SK-N-SH treated with all-trans-retinoic acid at 6 μM for 48 hours (cell line): ENCODE results near the gene ITIH5.
"Not testable (repeated sequence)": the region's sequence is repeated elsewhere in the genome, so short reads cannot be mapped to it uniquely, and the experiment has no call there.

Source experiments
- ATAC-seq: fragments of 200-7000 bp; cut with Tn5 transposase; 3 replicates; pipeline ENCODE4 v1.9.1; 2020; ENCODE audit warnings: mild to moderate bottlenecking, moderate library complexity
- ARNTL ChIP-seq: fragments of 450-650 bp; formaldehyde crosslinking; IDR thresholded peaks from 2 replicates; pipeline ENCODE4 v1.5.0; 2020; ENCODE audit warnings: low read depth, mild to moderate bottlenecking, moderate library complexity, borderline replicate concordance
- BACH2 ChIP-seq: fragments of 250-450 bp; sonication (Bioruptor Pico); IDR thresholded peaks from 2 replicates; pipeline ENCODE4 v1.9.0; 2021; ENCODE audit warnings: mild to moderate bottlenecking, borderline replicate concordance
- CSDC2 ChIP-seq: fragments of 250-450 bp; sonication (Bioruptor Pico); IDR thresholded peaks from 2 replicates; pipeline ENCODE4 v1.5.0; 2020; ENCODE audit warnings: mild to moderate bottlenecking, moderate library complexity
- ESRRG ChIP-seq: fragments of 250-450 bp; sonication (Bioruptor Pico); IDR thresholded peaks from 2 replicates; pipeline ENCODE4 v1.6.1; 2021; ENCODE audit warnings: mild to moderate bottlenecking
- GLIS3 ChIP-seq: fragments of 250-450 bp; sonication (Bioruptor Pico); IDR thresholded peaks from 2 replicates; pipeline ENCODE4 v1.5.0; 2020; ENCODE audit warnings: mild to moderate bottlenecking, moderate library complexity
- ISL1 ChIP-seq: fragments of 250-450 bp; sonication (Bioruptor Pico); IDR thresholded peaks from 2 replicates; pipeline ENCODE4 v2.1.2; 2022; ENCODE audit warnings: mild to moderate bottlenecking, moderate library complexity
- OSR1 ChIP-seq: fragments of 250-450 bp; sonication (Bioruptor Pico); IDR thresholded peaks from 2 replicates; pipeline ENCODE4 v1.8.0; 2022; ENCODE audit warnings: moderate library complexity, mild to moderate bottlenecking, inconsistent platforms
- PPARA ChIP-seq: fragments of 250-450 bp; sonication (Bioruptor Pico); IDR thresholded peaks from 2 replicates; pipeline ENCODE4 v1.5.0; 2020; ENCODE audit warnings: mild to moderate bottlenecking, borderline replicate concordance
- RARB ChIP-seq: fragments of 250-450 bp; sonication (Bioruptor Pico); IDR thresholded peaks from 2 replicates; pipeline ENCODE4 v1.8.0; 2021; ENCODE audit warnings: mild to moderate bottlenecking, moderate library complexity
- SNAI2 ChIP-seq: fragments of 250-450 bp; sonication (Bioruptor Pico); IDR thresholded peaks from 2 replicates; pipeline ENCODE4 v1.5.0; 2020; ENCODE audit warnings: mild to moderate bottlenecking, moderate library complexity
- TCF4 ChIP-seq: fragments of 250-450 bp; sonication (Bioruptor Pico); IDR thresholded peaks from 2 replicates; pipeline ENCODE4 v1.8.0; 2021; ENCODE audit warnings: mild to moderate bottlenecking, moderate library complexity, borderline replicate concordance
- TOX ChIP-seq: fragments of 250-450 bp; sonication (Bioruptor Pico); IDR thresholded peaks from 2 replicates; pipeline ENCODE4 v1.8.0; 2021; ENCODE audit warnings: mild to moderate bottlenecking, moderate library complexity, borderline replicate concordance
- ZFP3 ChIP-seq: fragments of 250-450 bp; sonication (Bioruptor Pico); IDR thresholded peaks from 2 replicates; pipeline ENCODE4 v1.5.0; 2020; ENCODE audit warnings: mild to moderate bottlenecking, moderate library complexity
- ZFP30 ChIP-seq: fragments of 450-650 bp; formaldehyde crosslinking; IDR thresholded peaks from 2 replicates; pipeline ENCODE4 v1.5.0; 2022; ENCODE audit warnings: mild to moderate bottlenecking, moderate library complexity
- ZNF565 ChIP-seq: fragments of 450-650 bp; formaldehyde crosslinking; conservative IDR thresholded peaks from 2 replicates; pipeline ENCODE4 v1.5.0; 2020; ENCODE audit warnings: low read depth, mild to moderate bottlenecking, moderate library complexity
- ZNF70 ChIP-seq: fragments of 450-650 bp; formaldehyde crosslinking; IDR thresholded peaks from 2 replicates; pipeline ENCODE4 v1.5.0; 2020; ENCODE audit warnings: mild to moderate bottlenecking, moderate library complexity
- ZNF8 ChIP-seq: fragments of 450-650 bp; formaldehyde crosslinking; IDR thresholded peaks from 2 replicates; pipeline ENCODE4 v1.5.0; 2020; ENCODE audit warnings: mild to moderate bottlenecking, moderate library complexity
- TF ChIP-seq, protein P1 (sequence below): fragments of 250-450 bp; sonication (Bioruptor Pico); IDR thresholded peaks from 2 replicates; pipeline ENCODE4 v1.5.0; 2020; ENCODE audit warnings: mild to moderate bottlenecking, moderate library complexity
- TF ChIP-seq, protein P2 (sequence below): fragments of 250-450 bp; sonication (Bioruptor Pico); IDR thresholded peaks from 2 replicates; pipeline ENCODE4 v1.8.0; 2021; ENCODE audit warnings: low read depth, mild to moderate bottlenecking, moderate library complexity, borderline replicate concordance
- TF ChIP-seq, protein P3 (sequence below): fragments of 250-450 bp; sonication (Bioruptor Pico); IDR thresholded peaks from 2 replicates; pipeline ENCODE4 v1.5.1; 2021; ENCODE audit warnings: mild to moderate bottlenecking, moderate library complexity
- TF ChIP-seq, protein P4 (sequence below): fragments of 250-450 bp; sonication (Bioruptor Pico); IDR thresholded peaks from 2 replicates; pipeline ENCODE4 v1.5.1; 2020; ENCODE audit warnings: low read depth, mild to moderate bottlenecking, moderate library complexity

The ITIH5 gene

DNA sequence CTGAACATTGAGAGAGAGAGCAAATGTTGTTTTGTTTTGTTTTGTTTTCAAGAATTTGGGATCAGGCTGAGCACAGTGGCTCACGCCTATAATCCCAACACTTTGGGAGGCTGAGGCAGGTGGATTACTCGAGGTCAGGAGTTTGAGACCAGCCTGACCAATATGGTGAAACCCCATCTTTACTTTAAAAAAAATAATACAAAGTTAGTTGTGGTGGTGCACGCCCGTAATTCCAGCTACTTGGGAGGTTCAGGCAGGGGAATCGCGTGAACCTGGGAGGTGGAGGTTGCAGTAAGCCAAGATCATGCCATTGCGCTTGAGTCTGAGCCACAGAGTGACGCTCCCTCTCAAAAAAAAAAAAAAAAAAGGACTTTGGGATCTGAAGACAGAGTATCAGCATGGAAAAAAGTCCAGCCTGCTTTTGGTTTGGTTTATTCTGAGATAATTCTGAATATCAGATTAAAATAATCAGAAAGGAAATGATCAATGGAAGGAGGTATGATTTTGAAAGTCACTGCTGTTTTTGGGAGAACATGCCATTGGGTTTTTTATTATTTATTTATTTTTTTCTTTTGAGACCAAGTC is 34.5 kb upstream of the ITIH5 start (continued):
- no peak for TF ChIP-seq ZFP30
- no peak for TF ChIP-seq GLIS3
- no peak for TF ChIP-seq BACH2
- no peak for TF ChIP-seq ISL1 (CRISPR knock-in tag)
- TF ChIP-seq OSR1 (CRISPR knock-in tag), result no peak
- no peak for TF ChIP-seq RARB (CRISPR knock-in tag)
- TF ChIP-seq, protein P1, sequence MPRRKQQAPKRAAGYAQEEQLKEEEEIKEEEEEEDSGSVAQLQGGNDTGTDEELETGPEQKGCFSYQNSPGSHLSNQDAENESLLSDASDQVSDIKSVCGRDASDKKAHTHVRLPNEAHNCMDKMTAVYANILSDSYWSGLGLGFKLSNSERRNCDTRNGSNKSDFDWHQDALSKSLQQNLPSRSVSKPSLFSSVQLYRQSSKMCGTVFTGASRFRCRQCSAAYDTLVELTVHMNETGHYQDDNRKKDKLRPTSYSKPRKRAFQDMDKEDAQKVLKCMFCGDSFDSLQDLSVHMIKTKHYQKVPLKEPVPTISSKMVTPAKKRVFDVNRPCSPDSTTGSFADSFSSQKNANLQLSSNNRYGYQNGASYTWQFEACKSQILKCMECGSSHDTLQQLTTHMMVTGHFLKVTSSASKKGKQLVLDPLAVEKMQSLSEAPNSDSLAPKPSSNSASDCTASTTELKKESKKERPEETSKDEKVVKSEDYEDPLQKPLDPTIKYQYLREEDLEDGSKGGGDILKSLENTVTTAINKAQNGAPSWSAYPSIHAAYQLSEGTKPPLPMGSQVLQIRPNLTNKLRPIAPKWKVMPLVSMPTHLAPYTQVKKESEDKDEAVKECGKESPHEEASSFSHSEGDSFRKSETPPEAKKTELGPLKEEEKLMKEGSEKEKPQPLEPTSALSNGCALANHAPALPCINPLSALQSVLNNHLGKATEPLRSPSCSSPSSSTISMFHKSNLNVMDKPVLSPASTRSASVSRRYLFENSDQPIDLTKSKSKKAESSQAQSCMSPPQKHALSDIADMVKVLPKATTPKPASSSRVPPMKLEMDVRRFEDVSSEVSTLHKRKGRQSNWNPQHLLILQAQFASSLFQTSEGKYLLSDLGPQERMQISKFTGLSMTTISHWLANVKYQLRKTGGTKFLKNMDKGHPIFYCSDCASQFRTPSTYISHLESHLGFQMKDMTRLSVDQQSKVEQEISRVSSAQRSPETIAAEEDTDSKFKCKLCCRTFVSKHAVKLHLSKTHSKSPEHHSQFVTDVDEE (CRISPR knock-in tag), result no peak
- TF ChIP-seq, all 23 proteins: peak for 0

DNA sequence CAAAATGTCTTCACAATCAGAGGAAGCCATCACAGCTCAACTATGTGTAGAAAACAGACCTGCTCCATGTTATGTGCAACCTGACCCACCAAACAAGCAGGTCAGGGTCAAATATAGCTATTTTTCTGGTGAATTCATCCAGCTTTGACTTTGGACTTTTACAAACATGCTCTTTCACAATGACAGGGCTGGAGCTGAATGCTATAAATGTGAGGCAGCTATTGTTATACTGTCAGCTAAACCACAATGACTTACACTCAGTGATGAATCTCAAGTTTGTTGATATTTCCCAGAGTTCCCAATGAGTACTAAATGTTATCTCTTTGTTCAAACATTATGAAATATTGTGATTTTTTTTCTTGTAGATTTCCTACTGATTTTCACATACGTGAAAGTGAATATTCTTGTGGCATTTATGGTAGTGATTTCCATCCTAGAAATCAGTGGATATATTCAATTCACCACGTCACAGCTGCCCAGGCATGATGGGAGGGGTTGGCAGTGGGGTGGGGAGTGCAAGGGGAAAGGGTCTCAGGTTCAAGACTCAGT is 33.9 kb upstream of the ITIH5 start:
- no peak for TF ChIP-seq OSR1 (CRISPR knock-in tag)
- ATAC-seq, result no peak

DNA sequence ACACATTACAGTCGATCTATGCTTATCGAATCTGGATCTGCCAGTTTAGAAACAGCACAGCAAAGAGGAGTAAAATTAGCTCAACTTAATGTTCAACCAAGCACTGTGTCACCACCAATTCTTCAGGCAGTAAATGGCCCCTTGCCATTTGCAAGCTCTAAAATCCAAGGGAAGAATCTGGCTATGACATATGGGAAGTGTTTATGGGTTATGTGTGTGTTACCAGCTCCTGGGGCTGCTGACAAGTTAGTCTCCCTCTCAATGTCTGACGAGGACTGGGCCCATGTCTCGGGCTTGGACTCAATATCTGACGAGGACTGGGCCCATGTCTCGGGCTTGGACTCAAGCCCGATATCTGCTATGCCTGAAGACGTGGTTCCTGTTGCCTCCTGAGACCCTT is 30.7 kb upstream of the ITIH5 start:
- TF ChIP-seq ZNF8 (CRISPR knock-in tag), result no peak
- TF ChIP-seq, protein P2, sequence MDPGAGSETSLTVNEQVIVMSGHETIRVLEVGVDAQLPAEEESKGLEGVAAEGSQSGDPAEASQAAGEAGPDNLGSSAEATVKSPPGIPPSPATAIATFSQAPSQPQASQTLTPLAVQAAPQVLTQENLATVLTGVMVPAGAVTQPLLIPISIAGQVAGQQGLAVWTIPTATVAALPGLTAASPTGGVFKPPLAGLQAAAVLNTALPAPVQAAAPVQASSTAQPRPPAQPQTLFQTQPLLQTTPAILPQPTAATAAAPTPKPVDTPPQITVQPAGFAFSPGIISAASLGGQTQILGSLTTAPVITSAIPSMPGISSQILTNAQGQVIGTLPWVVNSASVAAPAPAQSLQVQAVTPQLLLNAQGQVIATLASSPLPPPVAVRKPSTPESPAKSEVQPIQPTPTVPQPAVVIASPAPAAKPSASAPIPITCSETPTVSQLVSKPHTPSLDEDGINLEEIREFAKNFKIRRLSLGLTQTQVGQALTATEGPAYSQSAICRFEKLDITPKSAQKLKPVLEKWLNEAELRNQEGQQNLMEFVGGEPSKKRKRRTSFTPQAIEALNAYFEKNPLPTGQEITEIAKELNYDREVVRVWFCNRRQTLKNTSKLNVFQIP (CRISPR knock-in tag), result no peak
- no peak for ATAC-seq

DNA sequence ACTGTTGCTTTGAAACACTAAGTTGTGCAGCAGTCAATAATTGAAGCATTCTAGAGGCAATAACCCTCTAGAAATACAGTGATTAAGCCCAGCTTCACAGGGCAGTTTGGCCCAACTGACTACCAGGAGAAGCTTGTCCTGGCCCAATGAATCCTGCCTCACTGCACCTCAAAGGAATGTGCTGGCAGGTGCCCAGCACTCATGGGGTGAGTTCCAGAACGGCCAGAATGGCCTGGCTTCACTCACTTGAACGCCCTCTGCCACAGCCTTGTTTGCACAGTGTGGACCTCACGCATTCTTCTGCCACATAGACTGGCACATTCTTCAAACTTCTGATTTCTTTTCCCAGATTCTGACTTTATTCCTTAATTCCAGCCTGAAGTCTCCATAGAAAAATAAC is 29.8 kb upstream of the ITIH5 start:
- ATAC-seq, result no peak
- TF ChIP-seq BACH2 (no peak), ZNF8 (CRISPR knock-in tag) (no peak), PPARA (no peak), ARNTL (CRISPR knock-in tag) (no peak), RARB (CRISPR knock-in tag) (no peak), CSDC2 (CRISPR knock-in tag) (no peak), ESRRG (no peak)
- TF ChIP-seq, protein P3, sequence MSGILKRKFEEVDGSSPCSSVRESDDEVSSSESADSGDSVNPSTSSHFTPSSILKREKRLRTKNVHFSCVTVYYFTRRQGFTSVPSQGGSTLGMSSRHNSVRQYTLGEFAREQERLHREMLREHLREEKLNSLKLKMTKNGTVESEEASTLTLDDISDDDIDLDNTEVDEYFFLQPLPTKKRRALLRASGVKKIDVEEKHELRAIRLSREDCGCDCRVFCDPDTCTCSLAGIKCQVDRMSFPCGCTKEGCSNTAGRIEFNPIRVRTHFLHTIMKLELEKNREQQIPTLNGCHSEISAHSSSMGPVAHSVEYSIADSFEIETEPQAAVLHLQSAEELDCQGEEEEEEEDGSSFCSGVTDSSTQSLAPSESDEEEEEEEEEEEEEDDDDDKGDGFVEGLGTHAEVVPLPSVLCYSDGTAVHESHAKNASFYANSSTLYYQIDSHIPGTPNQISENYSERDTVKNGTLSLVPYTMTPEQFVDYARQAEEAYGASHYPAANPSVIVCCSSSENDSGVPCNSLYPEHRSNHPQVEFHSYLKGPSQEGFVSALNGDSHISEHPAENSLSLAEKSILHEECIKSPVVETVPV (CRISPR knock-in tag), result no peak
- TF ChIP-seq, all 23 proteins: peak for 0

DNA sequence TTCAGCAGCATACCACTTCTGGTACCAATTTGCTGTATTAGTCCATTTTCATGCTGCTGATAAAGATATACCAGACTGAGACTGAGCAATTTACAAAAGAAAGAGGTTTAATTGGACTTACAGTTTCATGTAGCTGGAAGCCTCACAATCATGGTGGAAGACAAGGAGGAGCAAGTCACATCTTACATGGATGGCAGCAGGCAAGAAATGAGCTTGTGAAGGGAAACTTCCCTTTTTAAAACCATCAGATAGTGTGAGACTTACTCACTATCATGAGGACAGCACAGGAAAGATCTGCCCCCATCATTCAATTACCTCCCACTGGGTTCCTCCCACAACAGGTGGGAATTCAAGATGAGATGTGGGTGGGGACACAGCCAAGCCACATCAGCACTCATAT is 26.4 kb upstream of the ITIH5 start:
- ATAC-seq, result not testable (repeated sequence)

DNA sequence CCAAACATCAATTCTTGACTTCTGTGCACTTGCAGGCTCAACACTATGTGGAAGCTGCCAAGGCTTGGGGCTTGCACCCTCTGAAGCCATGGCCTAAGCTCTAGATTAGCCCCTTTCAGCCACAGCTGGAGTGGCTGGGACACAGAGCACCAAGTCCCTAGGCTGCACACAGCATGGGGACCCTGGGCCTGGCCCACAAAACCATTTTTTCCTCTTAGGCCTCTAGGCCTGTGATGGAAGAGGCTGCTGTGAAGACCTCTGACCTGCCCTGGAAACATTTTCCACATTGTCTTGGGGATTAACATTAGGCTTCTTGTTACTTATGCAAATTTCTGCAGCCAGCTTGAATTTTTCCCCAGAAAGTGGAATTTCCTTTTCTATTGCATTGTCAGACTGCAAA is 25.6 kb upstream of the ITIH5 start:
- ATAC-seq, result not testable (repeated sequence)

DNA sequence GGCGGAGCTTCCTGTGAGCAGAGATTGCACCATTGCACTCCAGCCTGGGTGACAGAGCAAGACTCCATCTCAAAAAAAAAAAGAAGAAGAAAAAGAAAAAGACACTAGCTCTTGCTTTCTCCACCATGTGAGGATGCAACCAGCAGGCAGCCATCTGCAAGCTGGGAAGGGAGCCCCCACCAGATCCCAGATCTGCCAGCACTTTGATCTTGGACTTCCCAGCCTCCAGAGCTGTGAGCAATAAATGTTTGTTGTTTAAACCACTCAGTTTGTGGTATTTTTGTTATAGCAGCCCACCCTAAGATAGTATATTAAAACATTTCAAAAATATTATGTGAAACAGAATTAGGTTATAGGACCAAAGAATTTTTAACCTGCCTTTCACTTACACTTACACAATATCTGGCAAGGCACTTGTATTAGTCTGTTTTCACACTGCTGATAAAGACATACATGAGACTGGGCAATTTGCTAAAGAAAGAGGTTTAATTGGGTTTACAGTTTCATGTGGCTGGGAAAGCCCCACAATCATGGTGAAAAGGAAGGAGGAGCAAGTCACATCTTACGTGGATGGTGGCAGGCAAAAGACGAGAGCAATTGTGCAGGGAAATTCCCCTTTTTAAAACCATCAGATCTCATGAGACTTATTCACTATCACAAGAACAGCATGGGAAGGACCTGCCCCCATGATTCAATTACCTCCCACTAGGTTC is 24.3 kb upstream of the ITIH5 start:
- ATAC-seq, result not testable (repeated sequence)

DNA sequence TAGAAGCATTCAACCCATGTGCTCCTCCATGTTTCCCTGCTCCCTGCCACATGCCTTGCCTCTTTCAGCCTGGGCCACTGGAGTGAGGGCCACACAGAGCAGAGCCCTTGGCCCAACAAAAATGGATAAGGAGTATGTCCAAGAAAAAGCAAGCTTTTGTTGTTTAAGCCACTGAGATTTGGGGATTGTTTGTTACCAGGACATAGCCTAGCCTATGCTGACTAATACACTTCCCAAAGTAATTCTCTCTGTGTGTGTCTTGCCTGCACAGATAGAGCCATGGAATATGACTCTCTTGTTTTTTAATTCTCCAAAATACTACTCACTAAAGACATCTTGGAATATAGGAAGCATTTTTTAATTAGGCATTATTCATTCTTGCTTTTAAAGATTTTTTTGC is 22.8 kb upstream of the ITIH5 start:
- ATAC-seq, result no peak
- no peak for TF ChIP-seq ZFP30
- no peak for TF ChIP-seq OSR1 (CRISPR knock-in tag)
- TF ChIP-seq TOX (CRISPR knock-in tag), result no peak
- no peak for TF ChIP-seq ESRRG
- no peak for TF ChIP-seq SNAI2 (CRISPR knock-in tag)
- TF ChIP-seq, protein P3 (CRISPR knock-in tag), result no peak
- no peak for TF ChIP-seq ZFP3 (CRISPR knock-in tag)
- TF ChIP-seq, protein P4, sequence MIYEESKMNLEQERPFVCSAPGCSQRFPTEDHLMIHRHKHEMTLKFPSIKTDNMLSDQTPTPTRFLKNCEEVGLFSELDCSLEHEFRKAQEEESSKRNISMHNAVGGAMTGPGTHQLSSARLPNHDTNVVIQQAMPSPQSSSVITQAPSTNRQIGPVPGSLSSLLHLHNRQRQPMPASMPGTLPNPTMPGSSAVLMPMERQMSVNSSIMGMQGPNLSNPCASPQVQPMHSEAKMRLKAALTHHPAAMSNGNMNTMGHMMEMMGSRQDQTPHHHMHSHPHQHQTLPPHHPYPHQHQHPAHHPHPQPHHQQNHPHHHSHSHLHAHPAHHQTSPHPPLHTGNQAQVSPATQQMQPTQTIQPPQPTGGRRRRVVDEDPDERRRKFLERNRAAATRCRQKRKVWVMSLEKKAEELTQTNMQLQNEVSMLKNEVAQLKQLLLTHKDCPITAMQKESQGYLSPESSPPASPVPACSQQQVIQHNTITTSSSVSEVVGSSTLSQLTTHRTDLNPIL (CRISPR knock-in tag), result no peak
- TF ChIP-seq TCF4, result no peak
- TF ChIP-seq RARB (CRISPR knock-in tag), result no peak
- TF ChIP-seq CSDC2 (CRISPR knock-in tag), result no peak
- TF ChIP-seq ZNF70 (CRISPR knock-in tag), result no peak
- TF ChIP-seq BACH2, result no peak
- no peak for TF ChIP-seq ISL1 (CRISPR knock-in tag)
- TF ChIP-seq ZNF565 (CRISPR knock-in tag), result no peak
